C4-2B (cell line): Measurements from ENCODE around the gene BRAF.

Source experiments
- CTCF ChIP-seq: fragments of 450-650 bp; conservative IDR thresholded peaks from 2 replicates; pipeline ENCODE4 v1.5.1; 2017; ENCODE audit warnings: mild to moderate bottlenecking
- ZFX ChIP-seq: fragments of 450-650 bp; IDR thresholded peaks from 2 replicates; pipeline ENCODE4 v1.6.1; 2017

GRCh38 chr7:140778568-140778967, 146.2 kb downstream of the BRAF start:
- TF ChIP-seq CTCF: no peak
- TF ChIP-seq ZFX: no peak
